Gastrocnemius medialis (tissue), 4 donors: ENCODE results near the gene RBMS3.

Experiments
- POLR2A ChIP-seq, 2 donors: fragments of 450-650 bp; IDR thresholded peaks; one replicate each; pipeline ENCODE4 v1.6.1; 2017; ENCODE audit warnings: antibody characterized with exemption in 2 of 2, mild to moderate bottlenecking in 2 of 2, moderate library complexity in 2 of 2
- TF ChIP-seq, protein P1 (sequence below), 5 experiments: fragments of 450-650 bp in 3 of 5; fragments of 200-600 bp in 2 of 5; sonication (generic) in 2 of 5; IDR thresholded peaks in 4 of 5; conservative IDR thresholded peaks in 1 of 5; 1 replicate in 4 of 5; 2 replicates in 1 of 5; pipeline ENCODE4 v1.5.1; 2016 to 2019; ENCODE audit warnings: antibody characterized with exemption in 5 of 5, mild to moderate bottlenecking in 3 of 5, moderate library complexity in 3 of 5

DNA sequence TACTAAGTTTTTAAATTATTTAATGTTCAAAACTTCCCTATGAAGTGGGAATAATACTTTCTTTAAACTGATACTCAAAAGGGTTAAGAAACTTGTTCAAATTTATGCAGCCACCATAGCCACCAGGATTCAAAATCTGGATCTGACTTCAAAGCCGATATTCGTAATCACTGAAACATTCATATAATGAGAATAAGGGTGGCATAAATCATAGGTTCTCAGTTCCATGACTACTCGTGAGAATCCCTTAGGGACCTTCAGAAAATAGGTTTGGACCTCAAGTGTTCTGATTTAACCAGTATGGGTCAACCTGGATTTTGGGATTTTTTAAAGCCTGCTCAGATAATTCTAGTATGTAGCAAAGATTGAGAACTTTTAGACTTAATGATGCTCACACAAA is 160.6 kb downstream of the RBMS3 start:
- TF ChIP-seq, protein P1, sequence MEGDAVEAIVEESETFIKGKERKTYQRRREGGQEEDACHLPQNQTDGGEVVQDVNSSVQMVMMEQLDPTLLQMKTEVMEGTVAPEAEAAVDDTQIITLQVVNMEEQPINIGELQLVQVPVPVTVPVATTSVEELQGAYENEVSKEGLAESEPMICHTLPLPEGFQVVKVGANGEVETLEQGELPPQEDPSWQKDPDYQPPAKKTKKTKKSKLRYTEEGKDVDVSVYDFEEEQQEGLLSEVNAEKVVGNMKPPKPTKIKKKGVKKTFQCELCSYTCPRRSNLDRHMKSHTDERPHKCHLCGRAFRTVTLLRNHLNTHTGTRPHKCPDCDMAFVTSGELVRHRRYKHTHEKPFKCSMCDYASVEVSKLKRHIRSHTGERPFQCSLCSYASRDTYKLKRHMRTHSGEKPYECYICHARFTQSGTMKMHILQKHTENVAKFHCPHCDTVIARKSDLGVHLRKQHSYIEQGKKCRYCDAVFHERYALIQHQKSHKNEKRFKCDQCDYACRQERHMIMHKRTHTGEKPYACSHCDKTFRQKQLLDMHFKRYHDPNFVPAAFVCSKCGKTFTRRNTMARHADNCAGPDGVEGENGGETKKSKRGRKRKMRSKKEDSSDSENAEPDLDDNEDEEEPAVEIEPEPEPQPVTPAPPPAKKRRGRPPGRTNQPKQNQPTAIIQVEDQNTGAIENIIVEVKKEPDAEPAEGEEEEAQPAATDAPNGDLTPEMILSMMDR (IDR thresholded peaks at IDR 0.05 in 4 of 5, conservative IDR thresholded peaks at IDR 0.05 in 1 of 5), result no peak
- no peak for TF ChIP-seq POLR2A (IDR thresholded peaks at IDR 0.05)
